GM15510 (cell line): ENCODE data around the gene ZFP64.

Source experiments
- POLR2A ChIP-seq: IDR thresholded peaks from 3 replicates; pipeline ENCODE4 v1.6.1; 2011; ENCODE audit warnings: borderline replicate concordance; ENCODE audit not compliant: insufficient read length; ENCODE audit errors: extremely low read depth

The ZFP64 gene

DNA sequence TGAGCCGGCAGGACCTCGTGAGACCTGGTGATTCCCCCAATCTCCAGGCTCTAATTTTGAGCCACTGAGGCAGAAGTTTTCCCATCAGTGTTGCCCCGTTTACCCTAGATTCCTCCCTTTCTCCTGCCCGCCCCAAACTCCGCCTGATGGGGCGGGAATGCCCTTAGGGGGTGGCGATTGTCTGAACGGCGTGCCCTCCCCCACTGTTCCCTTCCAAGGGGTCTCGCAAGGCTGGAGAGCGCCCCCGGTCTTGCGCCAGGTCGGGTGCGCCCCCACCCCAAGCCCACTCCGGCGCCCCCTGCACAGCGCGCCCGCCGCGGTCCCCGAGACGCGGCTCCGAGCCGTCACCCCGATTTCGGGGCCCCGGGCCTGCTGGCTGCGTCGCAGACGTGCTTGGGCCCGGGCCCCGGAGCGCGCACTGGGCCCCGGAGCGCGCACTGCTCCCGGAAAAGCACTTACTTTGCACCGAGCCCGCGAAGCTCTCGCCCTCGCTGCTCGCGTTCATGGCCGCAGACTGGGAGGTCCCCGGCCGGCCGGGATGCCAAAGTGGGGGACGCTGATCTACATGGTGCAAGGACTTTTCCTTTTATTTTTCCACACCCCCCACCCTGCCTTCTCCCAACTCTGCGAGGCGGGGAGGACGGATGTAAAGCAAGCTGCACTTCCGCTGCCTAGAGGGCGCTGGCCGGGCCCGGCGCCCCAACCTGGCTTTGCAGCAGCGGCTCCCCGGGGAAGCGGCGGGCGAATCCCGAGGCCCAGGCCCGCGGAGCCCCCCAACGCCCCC is at the start of gene ZFP64:
TSS of gene ZFP64 (minus strand) at position 648 of the 784 bp plus-strand sequence. CDS start at position 505, 143 bp downstream.
- TF ChIP-seq POLR2A, result peak; percentile 59

DNA sequence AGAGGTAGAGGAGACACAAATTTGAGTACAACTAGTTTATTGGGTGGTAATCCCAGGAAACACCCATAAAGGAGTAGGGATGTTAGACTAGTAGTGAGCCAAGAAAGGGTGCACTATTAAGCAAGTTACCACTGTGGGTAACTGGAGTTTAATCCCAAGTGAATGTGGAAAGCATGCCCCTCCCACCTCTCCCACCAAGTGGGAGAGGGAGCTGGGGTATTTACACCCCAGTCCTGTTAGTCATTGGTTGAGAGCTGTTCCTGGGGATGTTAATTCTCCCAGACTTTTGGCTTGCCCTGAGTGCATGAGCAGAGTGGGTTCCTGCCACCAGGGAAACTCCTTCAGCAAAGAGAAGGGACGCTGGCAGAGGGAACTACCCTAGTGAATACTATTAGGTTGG is 49.2 kb upstream of the ZFP64 start:
- no peak for TF ChIP-seq POLR2A

DNA sequence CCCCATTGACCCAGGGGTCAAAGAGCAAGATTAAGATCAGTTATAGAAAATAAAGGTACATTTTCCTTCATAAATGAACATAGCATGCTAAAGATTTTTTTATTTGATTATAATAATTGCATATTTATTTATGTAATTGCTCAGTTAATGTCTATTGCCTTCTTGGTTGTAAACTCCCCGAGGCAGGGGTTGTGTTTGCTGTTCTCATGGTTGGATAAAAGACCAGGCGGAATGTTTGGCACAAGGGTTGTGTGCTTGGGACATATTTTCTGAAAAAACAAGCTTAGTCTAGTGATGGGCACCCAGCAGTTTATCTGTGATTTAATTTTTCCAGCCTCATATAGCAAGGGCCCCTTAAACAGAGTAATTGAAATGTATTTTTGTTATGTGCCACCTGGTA is 47.5 kb upstream of the ZFP64 start:
- no peak for TF ChIP-seq POLR2A

GRCh38 chr20:52236292-52236691 is 44.7 kb upstream of the ZFP64 start:
- no peak for TF ChIP-seq POLR2A

DNA sequence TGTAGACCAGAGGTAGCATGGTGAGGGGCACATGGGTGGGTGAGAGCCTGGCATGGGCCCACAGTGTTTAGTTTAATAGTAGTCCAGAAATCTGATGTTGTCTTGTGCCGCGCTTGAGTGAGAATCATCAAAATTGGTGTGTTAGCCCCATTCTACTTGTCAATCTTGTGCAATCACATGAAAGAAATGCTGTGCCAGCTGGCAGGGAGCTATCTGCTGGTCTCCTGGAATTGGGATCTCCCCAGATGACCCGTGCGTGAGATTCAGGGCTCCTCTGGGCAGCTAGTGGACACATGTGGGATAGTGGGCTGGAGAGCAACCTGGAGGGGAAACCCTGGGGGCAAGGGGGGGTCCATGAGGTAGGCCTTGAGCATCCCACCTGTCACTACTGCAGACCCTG is 43.5 kb upstream of the ZFP64 start:
- TF ChIP-seq POLR2A, result no peak

DNA sequence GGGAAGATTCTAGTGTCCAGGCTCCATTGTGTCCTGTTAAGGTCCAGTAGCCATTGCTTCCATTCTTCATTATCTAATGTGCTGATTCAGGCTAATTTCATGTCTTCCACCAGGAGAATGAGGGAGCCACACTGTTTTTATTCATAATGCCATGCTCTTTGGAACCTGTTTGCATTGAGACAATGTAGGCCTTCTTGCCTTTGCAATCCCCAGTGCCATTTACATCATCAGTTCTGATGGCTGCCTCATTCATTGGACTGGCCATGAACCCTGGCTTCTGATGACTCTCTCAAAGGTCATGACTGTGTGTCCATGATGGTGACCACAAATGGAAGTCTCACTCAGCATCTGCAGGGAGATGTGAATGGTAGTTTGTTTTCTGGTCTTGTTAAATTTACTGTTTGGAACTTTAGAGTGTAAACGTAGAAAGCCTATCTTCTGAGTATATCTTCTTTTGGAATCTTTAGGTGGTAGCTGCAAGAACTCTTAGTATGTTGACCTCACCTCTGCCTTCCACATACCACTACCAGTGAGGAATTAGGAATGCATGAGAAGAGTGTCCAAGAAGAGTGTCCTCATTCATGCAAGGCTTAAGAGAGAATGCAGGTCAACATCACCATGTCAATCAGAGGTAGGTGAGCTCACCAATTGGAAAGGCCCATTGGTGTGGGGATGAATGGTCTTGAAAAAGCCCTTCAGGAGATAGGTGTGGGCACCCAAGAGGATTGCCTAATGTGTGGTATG is 42.9 kb upstream of the ZFP64 start:
- no peak for TF ChIP-seq POLR2A

DNA sequence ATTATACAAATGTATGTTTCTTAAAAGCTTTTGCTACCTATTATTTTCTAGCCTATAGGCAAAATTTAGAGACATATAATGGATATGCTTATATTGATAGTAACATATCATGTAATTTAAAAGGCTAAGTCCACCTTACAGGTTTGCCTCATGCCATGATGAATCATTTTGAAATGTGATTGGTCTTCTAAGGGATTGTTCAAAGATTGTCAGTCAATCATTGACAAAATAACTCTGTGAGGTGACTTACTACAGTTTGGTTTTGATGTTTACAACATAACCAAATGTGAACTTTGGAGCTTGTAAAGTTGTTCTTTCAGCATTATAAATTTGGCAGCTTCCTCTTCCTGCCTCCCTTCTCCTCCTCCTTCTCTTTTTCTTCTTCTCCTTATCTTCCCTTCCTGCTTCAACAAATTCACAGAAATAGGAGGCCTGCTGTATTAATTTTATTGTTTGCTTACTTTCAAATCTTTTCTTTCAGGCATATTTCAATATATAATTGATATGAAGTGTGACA is 39.7 kb upstream of the ZFP64 start:
- no peak for TF ChIP-seq POLR2A

GRCh38 chr20:52230409-52230808 is 38.8 kb upstream of the ZFP64 start:
- no peak for TF ChIP-seq POLR2A

DNA sequence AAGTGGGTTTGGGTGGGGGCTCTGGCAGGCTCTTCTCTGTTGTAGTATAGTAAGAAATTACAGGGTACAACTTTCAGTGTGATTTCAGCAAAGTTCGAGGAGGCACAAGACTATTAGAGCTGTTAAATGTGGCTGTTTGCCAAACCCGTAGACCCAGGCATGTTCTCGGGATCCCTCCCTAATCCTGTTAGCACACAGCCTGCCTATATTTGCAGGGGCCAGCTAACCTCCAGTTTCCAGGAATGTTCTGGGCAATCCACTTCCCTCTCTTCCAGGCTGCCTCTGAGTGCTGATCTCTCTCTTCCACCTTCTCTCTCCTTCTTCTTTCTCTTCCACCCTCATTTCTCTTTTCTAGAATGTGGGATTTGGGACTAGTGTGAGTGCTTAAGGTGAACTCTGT is 34.8 kb upstream of the ZFP64 start:
- no peak for TF ChIP-seq POLR2A

DNA sequence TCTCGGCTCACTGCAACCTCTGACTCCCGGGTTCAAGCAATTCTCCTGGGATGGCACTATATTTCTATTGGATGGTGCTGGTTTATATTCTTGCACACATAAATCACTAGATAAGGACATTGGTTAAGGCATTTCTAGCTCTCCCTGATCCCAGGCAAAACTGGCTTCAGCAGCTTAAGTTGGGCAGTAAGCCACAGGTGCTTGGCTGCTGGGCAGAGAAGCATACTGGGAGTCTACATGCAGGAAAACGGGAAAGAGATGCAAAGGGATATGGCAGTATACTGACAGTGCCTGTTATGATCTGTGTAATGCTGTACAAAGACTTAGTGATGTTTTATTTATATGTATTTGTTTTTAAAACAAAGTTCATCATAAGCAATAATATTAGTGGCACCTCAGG is 33.3 kb upstream of the ZFP64 start:
- no peak for TF ChIP-seq POLR2A

DNA sequence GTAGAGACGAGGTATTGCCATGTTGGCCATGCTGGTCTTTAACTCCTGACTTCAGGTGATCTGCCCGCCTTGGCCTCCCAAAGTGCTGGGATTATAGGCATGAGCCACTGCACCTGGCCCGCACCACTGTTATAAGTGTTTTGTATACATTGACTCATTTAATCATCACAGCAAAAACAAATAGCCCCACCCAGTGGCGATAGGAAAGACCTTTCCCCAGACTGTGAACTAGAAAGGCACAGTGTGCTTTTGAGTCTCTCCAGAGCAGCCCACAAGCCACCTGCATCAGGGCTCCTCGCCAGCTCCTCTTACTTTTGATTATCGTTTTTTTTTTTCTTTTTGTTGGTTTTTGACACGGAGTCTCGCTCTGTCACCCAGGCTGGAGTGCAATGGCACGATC is 27.9 kb upstream of the ZFP64 start:
- no peak for TF ChIP-seq POLR2A

DNA sequence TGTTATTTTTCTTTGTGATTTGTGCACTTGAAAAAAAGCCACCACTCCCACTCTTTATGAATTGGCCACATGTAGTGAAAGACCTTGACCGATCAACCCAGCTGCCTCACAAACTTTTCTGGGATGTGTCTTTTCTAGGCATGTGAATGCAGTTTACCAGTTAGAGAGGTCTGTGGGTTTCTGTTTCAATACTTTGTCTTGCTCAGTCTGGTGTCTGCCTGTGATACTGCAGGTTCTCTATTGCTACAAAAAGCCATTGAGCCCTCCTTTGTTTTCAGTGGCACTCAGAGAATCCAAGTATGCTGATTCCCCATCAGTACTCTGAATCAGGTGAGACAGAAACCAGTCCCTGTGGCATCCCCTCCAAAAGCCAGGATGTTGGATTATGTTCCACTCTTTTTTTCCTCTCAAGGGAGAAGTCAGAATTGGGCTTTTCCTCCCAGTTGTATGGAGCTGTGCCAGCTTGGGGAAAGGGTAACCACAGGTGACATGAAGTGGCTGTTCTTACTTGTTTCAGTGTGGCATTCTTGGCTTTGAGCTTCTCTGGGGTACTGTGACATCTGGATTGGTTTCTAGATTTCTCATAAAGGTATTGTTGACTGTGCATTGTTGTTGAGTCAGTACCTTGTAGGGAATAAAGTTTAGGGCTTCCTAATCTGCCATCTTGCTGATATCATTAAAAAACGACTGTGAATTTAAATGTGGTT is 26.3 kb upstream of the ZFP64 start:
- no peak for TF ChIP-seq POLR2A

GRCh38 chr20:52213995-52214394 is 22.4 kb upstream of the ZFP64 start:
- no peak for TF ChIP-seq POLR2A

DNA sequence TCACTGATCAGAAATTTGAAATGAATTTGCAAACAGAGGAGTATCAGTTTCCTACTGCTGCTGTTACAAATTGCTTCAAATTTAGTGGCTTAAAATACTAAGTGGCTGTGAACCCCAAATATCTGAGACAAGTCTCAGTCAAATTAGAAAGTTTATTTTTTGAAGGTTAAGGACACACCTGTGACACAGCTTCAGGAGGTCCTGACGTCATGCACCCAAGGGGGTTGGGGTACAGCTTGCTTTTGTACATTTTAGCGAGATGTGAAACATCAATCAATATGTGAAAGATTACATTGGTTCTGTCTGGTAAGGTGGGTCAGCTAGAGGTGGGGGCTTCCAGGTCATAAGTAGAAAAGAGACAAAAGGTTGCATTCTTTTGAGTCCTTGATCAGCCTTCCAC is 21.4 kb upstream of the ZFP64 start:
- no peak for TF ChIP-seq POLR2A
